GM04503 (cell line): ENCODE measurements around the gene CPT1C.
A peak's percentile ranks its signal among the peaks of the same experiment; 100 is the strongest.

ENCODE experiments used
- DNase-seq: peaks from one replicate; pipeline ENCODE4 v3.0.0-alpha.2; 2012; ENCODE audit warnings: low read depth

CPT1C gene

DNA sequence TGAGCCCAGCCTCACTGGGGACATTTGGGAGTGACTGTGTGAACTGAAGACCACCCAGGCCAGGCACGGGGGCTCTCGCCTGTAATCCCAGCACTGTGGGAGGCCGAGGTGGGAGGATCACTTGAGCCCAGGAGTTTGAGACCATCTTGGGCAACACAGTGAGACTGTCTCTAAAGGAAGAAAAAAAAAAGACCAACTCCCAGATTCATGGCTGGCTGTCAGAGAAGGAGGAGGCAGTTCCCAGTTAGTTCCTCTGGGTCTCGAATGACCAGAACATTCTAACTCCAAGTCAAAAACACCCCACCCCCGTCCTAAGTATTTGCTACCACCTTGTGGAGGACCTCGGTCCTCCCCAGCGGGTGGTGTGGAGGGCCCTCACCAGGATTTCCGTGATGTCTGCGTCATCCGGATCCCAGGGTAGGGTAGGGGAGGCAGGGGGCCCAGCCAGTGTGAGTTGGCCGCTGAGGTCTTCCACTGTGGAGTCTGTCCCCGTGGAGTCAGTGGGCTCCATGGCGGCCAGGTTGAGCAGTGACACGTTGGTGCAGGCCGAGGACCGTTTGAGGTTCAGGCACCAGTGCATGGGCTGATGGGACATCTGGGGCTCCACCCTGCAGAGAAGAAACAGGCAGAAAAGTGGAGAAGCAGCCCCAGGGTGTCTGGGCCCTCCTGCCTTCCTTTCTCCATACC lies 70.9 kb downstream of the CPT1C start:
- DNase-seq, result peak; percentile 45

- no peak for DNase-seq
These were observed 72.3 kb downstream of the CPT1C start, which contains the start of gene TSKS for GRCh38 chr19:49763230-49763629. TSS of gene TSKS (minus strand) at chr19:49763306. CDS start at chr19:49763247, 59 bp downstream.
